ENCODE measurements around the gene SLC26A4.

- TF ChIP-seq CTCF (IDR thresholded peaks at IDR 0.05) (no peak), POLR2A (IDR thresholded peaks at IDR 0.05) (no peak)
Observed at GRCh38 chr7:107751113-107751512, 90.5 kb downstream of the SLC26A4 start.
